ENCODE results near the gene ARPC1B. TPM values are rescaled to one million over a fixed set of nuclear protein-coding genes. Genes with fewer than 3 reads are reported as not detected.

Gene ARPC1B
- total and polyA plus RNA-seq, 9 of the 15 experiments (the other 6 are each of a cell fraction or from before 2014, with no cell fraction given) = 6.7 to 357 (median 211) TPM

- peak; percentile 74 for TF ChIP-seq SMAD1 (IDR thresholded peaks at IDR 0.05; ENCODE audit: low read depth, low read length, partially characterized antibody)
- peak; percentile 93 for TF ChIP-seq POLR2A (conservative IDR thresholded peaks at IDR 0.05)
- no peak for TF ChIP-seq ZNF707 (CRISPR knock-in tag; conservative IDR thresholded peaks at IDR 0.05)
- TF ChIP-seq CTCFL (IDR thresholded peaks at IDR 0.05; ENCODE audit: borderline replicate concordance, insufficient read depth, low read depth, low read length, poor library complexity, severe bottlenecking) = no peak
- TF ChIP-seq ZBTB11 (CRISPR knock-in tag; IDR thresholded peaks at IDR 0.05) = peak in 2 of 3 experiments; percentile 61 to 91; a peak in 4 of 6 replicates
- TF ChIP-seq E2F3 (CRISPR knock-in tag; IDR thresholded peaks at IDR 0.05) = peak; percentile 10; the same call in 1 of the 2 replicates
- TF ChIP-seq NR2C2 (CRISPR knock-in tag; IDR thresholded peaks at IDR 0.05) = peak; percentile 88
- peak; percentile 99 for TF ChIP-seq NR2C2 (tag; IDR thresholded peaks at IDR 0.05)
- TF ChIP-seq HMGN3 (IDR thresholded peaks at IDR 0.05; ENCODE audit: borderline replicate concordance, extremely low read depth, insufficient read length, low read depth, low read length) = peak; percentile 88
- TF ChIP-seq SP1 (CRISPR knock-in tag; IDR thresholded peaks at IDR 0.05) = peak; percentile 94
- no peak for TF ChIP-seq ZNF445 (CRISPR knock-in tag; IDR thresholded peaks at IDR 0.05; ENCODE audit: low read depth)
- no peak for TF ChIP-seq PPARD (CRISPR knock-in tag; IDR thresholded peaks at IDR 0.05)
- TF ChIP-seq MYC (IDR thresholded peaks at IDR 0.05; ENCODE audit: low read depth, low read length) = peak; percentile 99
- peak; percentile 99 for TF ChIP-seq MYC (CRISPR knock-in tag; IDR thresholded peaks at IDR 0.05; ENCODE audit: borderline replicate concordance, low read depth)
- TF ChIP-seq CHCHD3 (CRISPR knock-in tag; IDR thresholded peaks at IDR 0.05) = no peak
- no peak for TF ChIP-seq ZNF174 (CRISPR knock-in tag; IDR thresholded peaks at IDR 0.05)
- peak; percentile 100 for TF ChIP-seq NFE2 (IDR thresholded peaks at IDR 0.05; ENCODE audit: low read depth)
- no peak; the same call in none of the 2 replicates for TF ChIP-seq BMI1 (IDR thresholded peaks at IDR 0.05; ENCODE audit: low read length)
- no peak for TF ChIP-seq WHSC1 (IDR thresholded peaks at IDR 0.05; ENCODE audit: low read length)
- TF ChIP-seq SFPQ (IDR thresholded peaks at IDR 0.05; ENCODE audit: low read depth, low read length) = no peak
- peak; percentile 92 for TF ChIP-seq POLR2B (IDR thresholded peaks at IDR 0.05; ENCODE audit: low read depth, partially characterized antibody)
Observed at GRCh38 chr7:99408379-99409191, 34.1 kb downstream of the ARPC1B start, which contains the start of the genes BUD31 and PDAP1 (continued).

Measured in K562 (cell line).